Measurements from ENCODE around the gene ANKH. TPM values are rescaled to one million over a fixed set of nuclear protein-coding genes. Genes with fewer than 3 reads are reported as not detected.

ANKH gene
- total and polyA plus RNA-seq, 2 of the 13 experiments (the other 11 are each of a cell fraction or from before 2014, with no cell fraction given), result 25.0 to 36.0 TPM

DNA sequence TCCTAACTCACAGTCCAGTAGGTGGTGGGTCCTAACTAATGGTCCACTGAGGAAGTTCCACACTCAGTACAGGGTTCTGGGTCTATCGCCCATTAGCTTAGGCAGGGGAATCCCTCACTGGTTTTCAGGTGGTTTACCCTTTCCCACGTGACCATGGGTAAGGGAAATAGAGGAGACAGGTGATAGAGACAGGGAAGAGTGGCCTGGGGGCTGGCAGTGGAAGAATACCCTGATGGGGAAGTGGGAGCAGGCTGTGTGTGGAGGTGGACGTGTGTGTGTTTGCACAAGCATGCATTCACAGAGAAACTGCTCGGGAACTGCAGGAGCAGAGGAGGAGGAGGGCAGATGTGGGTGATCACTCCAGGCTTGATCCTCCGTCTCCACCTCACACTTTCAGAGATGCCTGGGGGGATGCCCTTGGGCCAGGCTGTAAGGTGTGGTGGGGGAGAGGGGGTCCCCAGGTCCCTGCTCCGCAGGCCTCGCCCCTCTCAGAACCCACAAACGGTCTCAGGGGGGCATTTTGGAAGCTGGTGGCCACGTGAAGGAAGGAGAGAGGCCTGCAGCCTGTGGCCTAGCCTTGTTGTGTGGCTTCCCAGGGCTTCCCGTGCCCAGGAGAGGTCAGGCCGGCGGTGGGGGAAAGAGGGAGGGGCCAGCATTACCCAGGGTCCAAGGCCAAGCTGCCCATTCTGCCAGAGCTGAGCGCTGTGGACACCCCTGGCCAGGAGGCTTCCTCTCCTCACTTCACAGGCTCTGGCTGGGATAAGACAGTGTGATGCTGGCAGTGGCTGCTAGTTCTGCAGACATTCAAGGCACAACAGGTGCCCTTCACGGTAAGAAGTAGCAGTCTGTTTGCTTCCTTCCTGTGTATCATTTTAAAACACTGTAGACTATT lies 127.0 kb downstream of the ANKH start (continued):
- TF ChIP-seq RFXANK (CRISPR knock-in tag; IDR thresholded peaks at IDR 0.05), result no peak
- no peak for TF ChIP-seq ZNF570 (CRISPR knock-in tag; IDR thresholded peaks at IDR 0.05; ENCODE audit: borderline replicate concordance)
- TF ChIP-seq CBFB (CRISPR knock-in tag; IDR thresholded peaks at IDR 0.05), result no peak
- no peak for TF ChIP-seq ZNF136 (CRISPR knock-in tag; IDR thresholded peaks at IDR 0.05; ENCODE audit: low read depth)
- TF ChIP-seq SIX1 (CRISPR knock-in tag; IDR thresholded peaks at IDR 0.05; ENCODE audit: borderline replicate concordance), result no peak
- no peak for TF ChIP-seq TOPORS (CRISPR knock-in tag; IDR thresholded peaks at IDR 0.05)
- TF ChIP-seq ZMYM4 (CRISPR knock-in tag; IDR thresholded peaks at IDR 0.05), result peak; percentile 78
- peak; percentile 65 for TF ChIP-seq RXRA (CRISPR knock-in tag; IDR thresholded peaks at IDR 0.05)
- no peak for TF ChIP-seq PPARG (CRISPR knock-in tag; conservative IDR thresholded peaks at IDR 0.05)
- no peak for TF ChIP-seq HNRNPH1 (optimal IDR thresholded peaks at IDR 0.05; ENCODE audit: low read depth, low read length)
- TF ChIP-seq POGZ (CRISPR knock-in tag; IDR thresholded peaks at IDR 0.05), result peak; percentile 83
- no peak for TF ChIP-seq GMEB2 (CRISPR knock-in tag; IDR thresholded peaks at IDR 0.05; ENCODE audit: low read depth)
- TF ChIP-seq ATF1 (CRISPR knock-in tag; IDR thresholded peaks at IDR 0.05), result no peak
- no peak for TF ChIP-seq PHB2 (IDR thresholded peaks at IDR 0.05; ENCODE audit: partially characterized antibody)
- peak; percentile 88; the same call in 1 of the 2 replicates for TF ChIP-seq ZNF296 (CRISPR knock-in tag; conservative IDR thresholded peaks at IDR 0.05)
- TF ChIP-seq SAP130 (CRISPR knock-in tag; IDR thresholded peaks at IDR 0.05; ENCODE audit: low read depth), result peak; percentile 41; the same call in 1 of the 2 replicates
- TF ChIP-seq, protein P1, sequence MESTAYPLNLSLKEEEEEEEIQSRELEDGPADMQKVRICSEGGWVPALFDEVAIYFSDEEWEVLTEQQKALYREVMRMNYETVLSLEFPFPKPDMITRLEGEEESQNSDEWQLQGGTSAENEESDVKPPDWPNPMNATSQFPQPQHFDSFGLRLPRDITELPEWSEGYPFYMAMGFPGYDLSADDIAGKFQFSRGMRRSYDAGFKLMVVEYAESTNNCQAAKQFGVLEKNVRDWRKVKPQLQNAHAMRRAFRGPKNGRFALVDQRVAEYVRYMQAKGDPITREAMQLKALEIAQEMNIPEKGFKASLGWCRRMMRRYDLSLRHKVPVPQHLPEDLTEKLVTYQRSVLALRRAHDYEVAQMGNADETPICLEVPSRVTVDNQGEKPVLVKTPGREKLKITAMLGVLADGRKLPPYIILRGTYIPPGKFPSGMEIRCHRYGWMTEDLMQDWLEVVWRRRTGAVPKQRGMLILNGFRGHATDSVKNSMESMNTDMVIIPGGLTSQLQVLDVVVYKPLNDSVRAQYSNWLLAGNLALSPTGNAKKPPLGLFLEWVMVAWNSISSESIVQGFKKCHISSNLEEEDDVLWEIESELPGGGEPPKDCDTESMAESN (CRISPR knock-in tag; conservative IDR thresholded peaks at IDR 0.05), result peak; percentile 63; the same call in 1 of the 2 replicates
- TF ChIP-seq, protein P2, sequence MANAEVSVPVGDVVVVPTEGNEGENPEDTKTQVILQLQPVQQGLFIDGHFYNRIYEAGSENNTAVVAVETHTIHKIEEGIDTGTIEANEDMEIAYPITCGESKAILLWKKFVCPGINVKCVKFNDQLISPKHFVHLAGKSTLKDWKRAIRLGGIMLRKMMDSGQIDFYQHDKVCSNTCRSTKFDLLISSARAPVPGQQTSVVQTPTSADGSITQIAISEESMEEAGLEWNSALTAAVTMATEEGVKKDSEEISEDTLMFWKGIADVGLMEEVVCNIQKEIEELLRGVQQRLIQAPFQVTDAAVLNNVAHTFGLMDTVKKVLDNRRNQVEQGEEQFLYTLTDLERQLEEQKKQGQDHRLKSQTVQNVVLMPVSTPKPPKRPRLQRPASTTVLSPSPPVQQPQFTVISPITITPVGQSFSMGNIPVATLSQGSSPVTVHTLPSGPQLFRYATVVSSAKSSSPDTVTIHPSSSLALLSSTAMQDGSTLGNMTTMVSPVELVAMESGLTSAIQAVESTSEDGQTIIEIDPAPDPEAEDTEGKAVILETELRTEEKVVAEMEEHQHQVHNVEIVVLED (CRISPR knock-in tag; IDR thresholded peaks at IDR 0.05; ENCODE audit: borderline replicate concordance), result no peak
- 0 out of 2 replicates have a peak, but pooled peaks have one; percentile 20 for TF ChIP-seq ZNF274 (CRISPR knock-in tag; IDR thresholded peaks at IDR 0.05)
- no peak for TF ChIP-seq ZSCAN21 (CRISPR knock-in tag; IDR thresholded peaks at IDR 0.05; ENCODE audit: borderline replicate concordance)
- TF ChIP-seq HOMEZ (CRISPR knock-in tag; IDR thresholded peaks at IDR 0.05; ENCODE audit: low read depth), result peak; percentile 69; the same call in 1 of the 2 replicates
- TF ChIP-seq HNF1B (CRISPR knock-in tag; IDR thresholded peaks at IDR 0.05), result peak; percentile 46; the same call in 1 of the 2 replicates
